ENCODE measurements around the gene WDR20.

DNA sequence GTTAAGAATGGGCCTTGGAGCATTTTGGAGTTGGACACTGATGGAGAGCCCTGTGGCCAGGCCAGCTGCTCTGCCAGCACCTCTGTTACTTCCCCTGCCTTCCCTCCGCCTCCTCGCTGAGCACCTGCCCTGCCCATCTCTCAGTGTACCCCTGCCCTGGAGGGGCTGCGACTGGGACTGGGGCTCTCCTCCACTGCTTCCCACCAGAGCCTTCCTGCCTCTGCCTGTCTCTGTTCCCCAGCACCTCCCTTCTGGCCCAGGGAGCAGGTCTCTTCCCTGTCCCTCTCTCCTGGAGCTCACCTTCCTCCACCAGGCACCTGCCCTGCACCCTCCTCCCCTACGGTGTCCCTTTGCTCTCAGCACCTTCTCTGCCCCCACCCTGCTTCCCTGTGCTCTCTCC is 62.1 kb downstream of the WDR20 start:
- TF ChIP-seq POLR2AphosphoS5 (IDR thresholded peaks at IDR 0.05) (no peak), POLR2A (IDR thresholded peaks at IDR 0.05) (no peak), CTCF (IDR thresholded peaks at IDR 0.05) (no peak), EP300 (IDR thresholded peaks at IDR 0.05; ENCODE audit: low read depth) (no peak)
